OCI-M1 (cell line): ENCODE results near the gene POT1.
A peak's percentile ranks its signal among the peaks of the same experiment; 100 is the strongest.
"Not testable (repeated sequence)": the region's sequence is repeated elsewhere in the genome, so short reads cannot be mapped to it uniquely, and the experiment has no call there.

Source experiments
- DNase-seq: peaks from one replicate; lab custom pipeline; 2025; lab: John Stamatoyannopoulos, UW

Gene POT1

DNA sequence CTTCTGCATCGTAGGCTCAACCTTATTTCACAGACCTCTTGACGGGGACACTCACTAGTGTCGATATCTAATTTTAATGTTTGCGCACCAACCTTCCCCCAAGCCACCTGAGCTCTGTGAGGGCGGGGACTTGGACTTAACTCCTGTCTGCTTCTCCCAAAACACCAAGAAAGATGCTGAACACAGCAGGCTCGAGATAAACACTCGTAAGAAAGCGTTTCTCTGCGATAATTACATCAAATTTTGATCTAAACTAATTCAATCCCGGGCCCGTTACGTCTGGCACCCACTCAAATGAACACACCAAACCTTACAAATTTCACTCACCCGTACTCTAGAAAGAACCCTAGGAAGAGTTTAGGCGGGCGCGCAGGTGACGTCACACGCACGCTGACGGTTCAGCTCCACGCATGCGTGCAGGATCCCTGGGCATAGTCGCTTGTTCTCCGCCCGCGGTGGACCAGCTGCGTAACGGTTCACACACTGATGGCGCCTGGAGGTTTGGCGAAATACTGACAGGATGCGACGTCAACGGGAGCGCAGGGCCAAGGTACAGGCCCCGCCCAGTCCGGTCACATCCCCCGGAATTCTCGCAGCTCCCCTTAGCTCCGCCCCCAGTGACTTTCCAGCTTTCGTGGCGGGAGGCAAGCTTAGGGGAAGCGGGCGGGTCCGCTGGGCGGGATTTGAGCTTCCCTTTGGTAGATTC, at the start of gene POT1:
Gene POT1, minus strand, starts transcription at position 359 of the 706 bp plus-strand sequence. CDS start 32,652 bp downstream, outside the sequence.
- DNase-seq = peak; percentile 98

GRCh38 chr7:124975131-124975530, 45.5 kb upstream of the POT1 start:
- not testable (repeated sequence) for DNase-seq

DNA sequence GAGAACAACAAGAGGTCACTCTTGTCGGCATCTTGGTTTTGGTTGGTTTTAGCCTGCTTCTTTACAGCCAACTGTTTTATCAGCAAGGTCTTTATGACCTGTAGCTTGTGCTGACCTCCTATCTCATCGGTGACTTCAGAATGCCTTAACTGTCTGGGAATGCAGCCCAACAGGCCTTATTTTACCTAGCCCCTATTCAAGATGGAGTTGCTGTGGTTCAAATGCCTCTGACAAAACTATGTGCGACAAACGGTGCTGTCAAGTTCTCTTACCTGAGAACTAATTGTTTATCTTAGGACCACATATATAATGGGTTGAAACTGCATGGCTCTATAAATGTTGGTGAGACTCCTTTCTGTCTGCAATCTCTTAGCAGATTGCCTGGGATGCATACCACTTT, 35.9 kb upstream of the POT1 start:
- DNase-seq = no peak

DNA sequence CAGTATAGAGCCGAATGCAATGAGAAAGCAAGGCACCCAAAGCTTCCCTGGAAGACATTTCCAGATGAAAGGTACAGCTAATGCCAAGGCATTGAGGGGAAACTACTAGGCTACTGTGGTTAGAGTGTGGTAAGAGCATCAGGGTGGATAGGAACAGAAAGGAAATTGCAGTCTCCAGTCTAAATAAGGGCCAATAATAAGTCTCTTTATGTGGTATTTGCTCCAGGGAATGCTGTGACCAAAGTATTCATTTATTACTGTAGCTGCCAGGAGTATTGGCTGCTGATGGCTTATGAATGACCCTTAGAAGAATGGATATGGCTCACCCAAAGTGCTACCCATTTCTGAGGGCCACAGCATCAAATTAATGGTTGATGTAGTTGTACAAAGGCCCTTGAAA, 30.1 kb upstream of the POT1 start:
- DNase-seq = no peak

GRCh38 chr7:124957952-124958351, 28.3 kb upstream of the POT1 start:
- not testable (repeated sequence) for DNase-seq

DNA sequence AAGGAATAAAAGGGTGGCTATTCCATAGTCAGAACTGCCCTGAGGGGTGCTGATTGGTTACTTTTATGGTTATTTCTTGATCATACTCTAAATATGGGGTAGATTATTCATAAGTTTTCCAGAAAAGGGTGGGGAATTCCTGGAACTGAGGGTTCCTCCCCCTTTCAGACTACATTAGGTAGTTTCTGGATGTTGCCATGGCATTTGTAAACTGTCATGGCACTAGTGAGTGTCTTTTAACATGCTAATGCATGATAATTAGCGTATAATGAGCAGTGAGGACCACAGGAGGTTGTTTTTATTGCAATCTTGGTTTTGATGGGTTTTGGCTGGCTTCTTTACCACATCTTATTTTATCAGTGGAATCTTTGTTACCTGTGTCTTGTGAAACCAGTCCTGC, 26.5 kb upstream of the POT1 start:
- peak; percentile 35 for DNase-seq

DNA sequence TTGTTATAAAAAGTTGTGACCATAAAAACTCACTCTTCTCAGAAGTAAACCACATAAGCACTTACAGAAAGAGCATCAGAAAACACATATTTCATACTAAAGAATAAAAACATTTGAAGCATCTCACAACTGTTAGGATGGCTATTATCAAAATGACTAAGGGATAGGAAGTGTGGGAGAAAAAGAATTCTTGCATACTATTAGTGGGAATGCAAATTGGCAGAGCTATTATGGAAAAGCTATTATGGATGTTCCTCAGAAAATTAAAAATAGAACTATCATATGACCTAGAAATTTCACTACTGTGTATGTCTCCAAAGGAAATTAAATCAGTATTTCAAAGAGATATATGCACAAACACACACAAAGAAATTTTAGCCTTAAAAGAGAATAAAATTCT, 25.2 kb upstream of the POT1 start:
- no peak for DNase-seq

- no peak for DNase-seq
These were observed 16.1 kb upstream of the POT1 start for GRCh38 chr7:124945680-124946079.

DNA sequence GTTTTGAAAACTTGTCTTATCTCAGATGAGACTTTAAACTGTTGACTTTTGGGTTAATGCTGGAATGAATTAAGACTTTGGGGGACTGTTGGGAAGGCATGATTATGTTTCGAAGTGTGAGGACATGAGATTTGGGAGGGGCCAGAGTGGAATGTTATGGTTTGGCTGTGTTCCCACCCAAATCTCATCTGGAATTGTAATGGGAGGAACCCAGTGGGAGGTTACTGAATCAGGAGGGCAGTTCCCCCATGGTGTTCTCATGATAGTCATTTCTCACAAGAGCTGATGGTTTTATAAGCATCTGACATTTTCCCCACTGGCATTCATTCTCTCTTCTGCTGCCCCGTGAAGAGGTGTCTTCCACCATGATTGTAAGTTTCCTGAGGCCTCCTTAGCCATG, 13.8 kb upstream of the POT1 start:
- DNase-seq = no peak

DNA sequence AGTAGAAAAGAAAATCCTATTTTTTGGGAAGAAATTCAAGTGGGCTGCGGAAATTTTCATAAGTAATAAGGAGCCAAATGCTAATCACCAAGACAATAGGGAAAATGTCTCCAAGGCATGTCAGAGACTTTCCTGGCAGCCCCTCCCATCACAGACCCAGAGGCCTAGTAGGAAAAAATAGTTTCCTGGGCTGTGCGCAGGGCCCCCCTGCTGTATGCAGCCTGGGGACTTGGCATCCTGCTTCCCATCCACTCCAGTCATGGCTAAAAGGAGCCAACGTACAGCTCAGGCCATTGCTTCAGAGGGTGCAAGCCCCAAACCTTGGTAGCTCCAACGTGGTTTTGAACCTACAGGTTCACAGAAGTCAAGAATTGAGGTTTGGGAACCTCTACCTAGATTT, 12.8 kb upstream of the POT1 start:
- no peak for DNase-seq

DNA sequence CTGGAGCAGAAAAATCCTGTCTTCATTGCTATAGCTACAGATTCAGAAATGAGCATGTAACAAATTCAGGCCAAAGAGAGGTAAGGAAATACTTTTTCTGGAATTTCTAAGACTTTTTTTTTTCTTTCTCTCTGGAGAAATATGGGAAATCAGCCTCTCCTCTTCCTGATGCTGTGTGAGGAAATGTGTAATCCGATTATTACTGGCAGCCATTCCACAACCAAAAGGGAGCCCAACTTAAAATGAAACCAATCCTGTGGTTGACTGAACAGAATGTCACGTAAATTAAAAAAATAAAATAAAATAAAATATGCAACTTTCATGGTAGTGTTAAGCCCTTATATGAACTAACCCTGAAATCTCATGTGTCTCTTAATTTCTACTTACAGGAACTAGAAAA, 10.7 kb upstream of the POT1 start:
- no peak for DNase-seq

- DNase-seq = no peak
These were observed 8.5 kb upstream of the POT1 start for GRCh38 chr7:124938128-124938527.

DNA sequence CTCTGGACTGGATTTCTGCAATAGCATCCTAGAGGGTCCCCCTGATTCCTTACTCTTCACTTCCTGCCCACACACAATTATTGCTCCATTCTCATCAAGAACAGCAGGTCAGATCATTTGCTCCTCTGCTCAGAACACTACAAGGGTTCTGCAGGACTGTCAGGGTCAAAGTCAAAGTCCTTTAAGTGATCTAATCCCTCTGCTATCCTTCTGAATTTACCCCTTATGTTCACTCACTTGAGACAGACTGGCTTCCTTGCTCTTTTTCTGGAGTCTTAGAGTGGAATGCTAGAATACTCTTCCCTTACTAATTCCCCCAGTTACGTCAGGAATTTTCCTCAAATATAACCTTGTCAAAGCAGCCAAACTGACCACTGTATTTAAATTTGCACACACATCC, 7.5 kb upstream of the POT1 start:
- DNase-seq = no peak

GRCh38 chr7:124934841-124935240, 5.2 kb upstream of the POT1 start:
- DNase-seq = no peak

DNA sequence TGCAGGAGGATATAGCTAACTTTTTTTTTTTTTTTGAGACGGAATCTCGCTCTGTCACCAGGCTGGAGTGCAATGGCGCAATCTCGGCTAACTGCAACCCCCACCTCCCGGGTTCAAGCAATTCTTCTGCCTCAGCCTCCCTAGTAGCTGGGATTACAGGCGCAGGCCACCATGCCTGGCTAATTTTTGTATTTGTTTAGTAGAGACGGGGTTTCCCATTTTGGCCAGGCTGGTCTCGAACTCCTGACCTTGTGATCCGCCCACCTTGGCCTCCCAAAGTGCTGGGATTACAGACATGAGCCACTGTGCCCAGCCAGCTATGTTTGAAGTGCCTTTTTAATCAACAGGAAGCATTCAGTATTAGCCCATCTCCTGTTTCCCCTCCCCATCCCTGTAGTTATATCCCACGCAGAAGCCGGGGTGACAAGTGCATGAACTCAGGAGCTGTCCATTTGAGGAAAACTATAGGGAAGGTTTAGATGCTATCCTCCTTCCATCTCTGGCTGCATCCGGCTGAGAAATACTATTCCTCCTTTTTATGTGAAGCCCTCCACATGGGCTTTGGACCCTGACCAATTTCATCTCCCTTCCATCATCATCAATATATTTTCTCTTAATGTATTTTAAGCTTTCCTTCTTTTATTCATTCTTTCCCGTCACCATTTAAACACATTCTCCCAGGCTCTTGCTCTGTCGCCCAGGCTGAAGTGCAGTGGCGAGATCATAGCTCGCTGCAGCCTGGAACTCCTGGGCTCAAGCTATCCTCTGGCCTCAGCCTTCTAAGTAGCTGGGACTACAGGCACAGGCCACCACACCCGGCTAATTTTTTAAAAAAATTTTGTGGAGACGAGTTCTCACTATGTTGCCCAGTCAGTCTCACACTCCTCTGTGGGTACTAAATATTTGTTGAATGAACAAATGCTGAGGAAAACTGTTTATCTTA, 1.3 kb upstream of the POT1 start:
- DNase-seq = no peak

- DNase-seq = no peak
These were observed 573 bp upstream of the POT1 start for GRCh38 chr7:124930173-124930623.

GRCh38 chr7:124924906-124925305, 4.7 kb downstream of the POT1 start:
- no peak for DNase-seq

GRCh38 chr7:124922200-124922599, 7.4 kb downstream of the POT1 start:
- no peak for DNase-seq

DNA sequence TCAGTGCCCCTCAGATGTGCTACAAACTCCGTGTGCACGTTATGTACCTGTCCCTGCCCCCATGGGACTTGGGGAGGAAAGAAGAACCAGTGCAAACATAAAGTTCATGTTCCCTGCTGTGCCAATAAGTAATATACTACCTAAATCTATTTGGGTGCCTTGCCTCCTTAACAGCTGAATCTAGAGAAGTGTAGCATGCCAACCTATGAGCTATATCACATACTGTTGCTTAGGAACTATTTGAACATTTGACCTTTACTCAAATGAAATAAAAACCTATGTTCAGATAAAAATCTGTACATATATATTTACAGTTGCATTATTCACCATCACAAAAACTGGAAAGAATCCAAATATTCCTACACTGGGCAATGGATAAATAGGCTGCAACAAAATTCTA, 9.8 kb downstream of the POT1 start:
- no peak for DNase-seq

- DNase-seq = no peak
These were observed 11.0 kb downstream of the POT1 start for GRCh38 chr7:124918662-124919061.

- DNase-seq = no peak
These were observed 14.4 kb downstream of the POT1 start for GRCh38 chr7:124915242-124915641.

DNA sequence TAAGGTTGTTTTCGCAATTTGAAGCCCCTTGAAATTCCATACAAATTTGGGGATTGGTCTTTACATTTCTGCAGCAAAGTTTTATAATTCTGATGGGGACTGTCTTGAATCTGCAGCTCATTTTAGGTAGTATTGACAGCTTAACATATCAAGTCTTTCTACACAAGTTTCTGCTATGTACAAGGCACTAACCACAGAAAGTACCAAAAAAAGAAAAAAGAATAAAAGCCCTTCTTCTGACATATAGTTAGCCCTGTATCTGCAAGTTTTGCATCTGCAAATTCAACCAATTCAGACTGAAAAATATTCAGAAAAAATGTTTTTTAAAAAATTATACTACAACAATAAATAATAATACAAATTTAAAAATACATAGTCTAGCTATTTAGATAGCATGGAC, 15.3 kb downstream of the POT1 start:
- DNase-seq = no peak

DNA sequence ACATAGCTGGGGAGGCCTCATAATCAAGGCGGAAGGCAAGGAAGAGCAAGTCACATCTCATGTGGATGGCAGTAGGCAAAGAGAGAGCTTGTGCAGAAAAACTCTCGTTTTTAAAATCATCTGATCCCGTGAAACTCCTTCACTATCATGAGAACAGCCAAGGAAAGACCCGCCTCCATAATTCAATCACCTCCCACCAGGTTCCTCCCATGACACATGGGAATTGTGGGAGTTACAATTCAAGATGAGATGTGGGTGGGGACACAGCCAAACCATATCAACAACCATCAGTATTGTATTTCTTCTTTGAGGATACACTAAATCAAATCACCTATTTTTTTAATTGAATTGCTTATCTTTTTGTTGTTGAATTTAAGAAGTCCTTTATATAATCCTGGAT, 16.7 kb downstream of the POT1 start:
- no peak for DNase-seq
